Measurements from ENCODE around the gene RPRD2.
"Not testable (repeated sequence)": the region's sequence is repeated elsewhere in the genome, so short reads cannot be mapped to it uniquely, and the experiment has no call there.

RPRD2 gene

GRCh38 chr1:150363426-150364230 lies at the start of gene RPRD2:
Gene RPRD2 (plus strand): TSS chr1:150364147. CDS start chr1:150364715, 568 bp downstream.
- DNase-seq, result peak; percentile 99

DNA sequence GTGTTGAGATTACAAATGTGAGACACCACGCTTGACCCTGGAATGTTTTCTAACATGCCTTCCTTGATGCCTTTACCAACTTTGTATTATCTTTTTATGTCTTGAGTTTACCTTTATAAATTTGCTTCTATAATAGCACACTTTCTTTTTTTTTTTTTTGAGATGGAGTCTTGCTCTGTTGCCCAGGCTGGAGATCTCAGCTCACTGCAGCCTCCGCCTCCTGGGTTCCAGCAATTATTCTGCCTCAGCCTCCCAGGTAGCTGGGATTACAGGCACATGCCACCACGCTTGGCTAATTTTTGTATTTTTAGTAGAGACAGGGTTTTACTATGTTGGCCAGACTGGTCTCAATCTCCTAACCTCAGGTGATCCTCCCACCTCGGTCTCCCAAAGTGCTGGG lies 49.3 kb upstream of the RPRD2 start:
- DNase-seq, result not testable (repeated sequence)

DNA sequence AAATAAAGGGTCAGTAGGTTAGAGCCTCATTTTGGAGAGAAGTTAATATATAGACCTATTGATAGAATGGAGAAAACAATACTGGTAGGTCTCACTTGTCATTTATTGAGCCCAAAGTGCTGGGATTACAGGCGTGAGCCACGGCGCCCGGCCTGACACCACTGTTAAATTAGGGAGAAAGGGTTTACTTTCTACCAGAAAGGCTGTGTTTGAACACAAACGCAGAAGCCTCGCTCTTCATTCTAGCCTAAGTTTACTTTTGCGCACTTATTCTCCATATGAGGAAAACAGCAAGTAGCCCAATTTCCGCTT lies 43.3 kb upstream of the RPRD2 start:
- no peak for DNase-seq

DNA sequence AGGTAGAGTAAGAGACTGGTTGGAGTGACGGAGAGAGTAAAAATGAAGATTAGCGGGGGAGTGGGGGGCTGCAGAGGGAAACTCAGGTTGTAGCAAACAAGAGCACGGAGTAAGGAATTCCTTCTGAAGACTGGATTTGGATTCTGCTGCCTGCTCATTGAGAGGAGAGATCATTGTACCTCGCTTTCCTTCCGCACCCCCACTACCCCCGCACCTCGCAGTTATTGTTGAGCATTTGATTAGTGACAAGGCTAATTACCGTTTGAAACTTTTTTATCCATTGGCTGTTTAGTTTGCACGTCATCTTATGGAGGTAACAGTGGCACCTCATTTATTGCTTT lies 42.2 kb upstream of the RPRD2 start:
- DNase-seq, result peak; percentile 9

GRCh38 chr1:150322310-150322709 lies 41.6 kb upstream of the RPRD2 start:
- DNase-seq, result peak; percentile 11

DNA sequence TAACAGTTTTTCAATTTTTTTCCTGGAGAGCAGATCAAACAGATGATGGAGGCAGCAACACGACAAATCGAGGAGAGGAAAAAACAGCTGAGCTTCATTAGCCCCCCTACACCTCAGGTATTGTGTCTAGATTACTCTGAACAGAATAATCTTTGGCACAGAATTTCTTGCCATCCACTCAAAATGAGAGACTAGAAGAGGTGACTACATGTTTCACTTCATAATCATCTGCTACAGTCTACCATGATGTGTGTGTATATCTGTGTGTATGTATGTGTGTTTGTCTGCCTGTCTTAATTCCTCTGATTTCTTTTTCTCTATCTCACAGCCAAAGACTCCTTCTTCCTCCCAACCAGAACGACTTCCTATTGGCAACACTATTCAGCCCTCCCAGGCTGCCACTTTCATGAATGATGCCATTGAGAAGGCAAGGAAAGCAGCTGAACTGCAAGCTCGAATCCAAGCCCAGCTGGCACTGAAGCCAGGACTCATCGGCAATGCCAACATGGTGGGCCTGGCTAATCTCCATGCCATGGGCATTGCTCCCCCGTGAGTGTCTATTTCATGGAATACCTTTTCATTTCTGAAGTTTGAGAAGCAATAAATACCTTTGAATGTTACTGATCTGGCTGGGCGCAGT lies 31.2 kb upstream of the RPRD2 start:
- DNase-seq, result no peak

DNA sequence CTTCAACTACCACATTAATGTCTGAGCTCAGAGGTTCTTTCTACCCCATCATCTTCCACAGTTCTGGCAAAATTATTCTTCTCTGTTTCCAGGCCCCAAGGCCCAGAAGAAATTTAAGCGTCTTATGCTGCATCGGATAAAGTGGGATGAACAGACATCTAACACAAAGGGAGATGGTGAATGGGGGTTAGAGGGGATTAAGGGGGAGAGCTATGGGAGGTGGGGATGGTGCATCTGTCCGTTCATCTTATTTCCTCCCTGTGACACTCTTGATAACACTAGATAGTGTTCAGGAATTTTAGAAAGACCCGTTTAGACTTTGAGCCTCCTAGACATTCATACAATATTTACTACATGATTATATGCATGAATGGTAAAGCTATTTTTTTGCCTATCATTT lies 17.6 kb upstream of the RPRD2 start:
- no peak for DNase-seq

DNA sequence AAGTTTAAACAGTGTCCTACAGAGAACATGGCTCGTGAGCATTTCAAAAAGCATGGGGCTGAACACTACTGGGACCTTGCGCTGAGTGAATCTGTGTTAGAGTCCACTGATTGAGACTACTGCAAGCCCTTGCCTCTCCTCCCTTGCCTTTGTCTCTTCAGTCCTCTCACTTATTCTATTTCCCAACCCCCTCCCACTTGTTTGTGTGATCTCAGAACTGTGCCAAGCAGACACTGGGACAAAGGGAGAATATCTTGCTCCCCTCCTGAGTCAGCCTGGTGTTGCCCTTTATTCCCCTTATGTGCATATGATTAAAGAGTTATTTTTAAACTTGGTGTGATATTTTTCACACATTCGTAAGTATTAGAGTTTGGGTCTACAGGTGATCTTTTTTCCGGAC lies 11.1 kb upstream of the RPRD2 start:
- no peak for DNase-seq

- DNase-seq, result no peak
Observed at GRCh38 chr1:150362721-150363425, 1.1 kb upstream of the RPRD2 start.

- DNase-seq, result peak; percentile 81
Observed at GRCh38 chr1:150364231-150365003, 470 bp downstream of the RPRD2 start.

DNA sequence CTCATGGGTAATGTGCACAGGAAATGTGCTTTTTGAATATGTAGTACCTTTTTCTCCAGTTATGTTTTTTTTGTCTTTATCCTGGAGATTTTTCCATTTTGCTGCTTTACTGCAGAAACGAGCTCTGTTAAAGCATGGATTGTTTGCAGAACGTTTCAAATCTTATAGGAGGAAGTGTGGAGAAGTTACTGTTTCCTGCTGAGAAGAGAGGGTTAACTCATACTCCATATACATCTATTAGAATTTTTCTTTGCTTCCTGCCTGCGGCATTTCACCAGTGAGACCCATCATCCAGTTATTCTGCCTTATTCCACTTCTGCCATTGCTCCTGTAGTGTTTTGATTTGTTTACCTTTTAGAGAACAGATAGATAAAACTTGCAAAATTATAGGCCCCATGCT lies 2.0 kb downstream of the RPRD2 start:
- no peak for DNase-seq

DNA sequence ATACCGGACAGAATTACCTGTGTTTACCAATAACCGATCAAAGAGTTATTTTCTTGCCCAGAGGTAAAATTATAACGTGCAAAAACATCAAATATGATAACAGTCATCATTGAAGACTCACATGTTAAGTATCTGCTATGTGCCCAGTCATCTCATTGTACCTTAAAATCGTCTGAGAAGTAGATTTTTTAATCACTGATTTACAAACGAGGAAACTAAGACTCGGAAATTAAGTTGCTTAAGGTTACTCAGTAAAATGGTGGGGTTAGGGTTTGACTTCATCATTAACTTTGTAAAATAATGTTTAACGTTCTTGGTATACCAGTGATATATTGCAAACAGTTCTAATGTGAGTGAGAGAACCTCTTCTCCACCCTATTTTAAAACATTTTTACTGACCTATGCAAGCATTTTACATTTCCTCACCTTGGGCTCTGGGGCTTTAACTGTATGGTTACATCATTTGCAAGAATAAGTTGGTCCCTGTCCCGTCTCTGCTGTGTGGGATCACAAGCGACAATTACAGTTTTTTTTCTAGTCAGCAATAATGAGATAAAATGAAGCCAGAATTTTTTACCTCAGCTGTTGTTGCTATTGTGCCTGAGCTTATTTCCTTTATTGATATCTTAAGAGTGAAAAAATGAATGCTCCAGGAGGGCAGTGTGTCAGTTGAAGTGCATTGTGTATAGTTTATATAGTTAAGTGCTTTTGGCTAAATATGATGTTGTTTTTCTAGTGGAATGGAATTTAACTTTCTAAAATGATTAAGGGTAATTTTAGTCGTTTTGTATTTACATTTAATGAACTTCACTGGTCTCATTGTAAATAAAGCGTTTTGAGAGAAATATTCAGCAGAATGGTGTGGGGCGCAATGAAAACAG lies 2.7 kb downstream of the RPRD2 start:
- no peak for DNase-seq

DNA sequence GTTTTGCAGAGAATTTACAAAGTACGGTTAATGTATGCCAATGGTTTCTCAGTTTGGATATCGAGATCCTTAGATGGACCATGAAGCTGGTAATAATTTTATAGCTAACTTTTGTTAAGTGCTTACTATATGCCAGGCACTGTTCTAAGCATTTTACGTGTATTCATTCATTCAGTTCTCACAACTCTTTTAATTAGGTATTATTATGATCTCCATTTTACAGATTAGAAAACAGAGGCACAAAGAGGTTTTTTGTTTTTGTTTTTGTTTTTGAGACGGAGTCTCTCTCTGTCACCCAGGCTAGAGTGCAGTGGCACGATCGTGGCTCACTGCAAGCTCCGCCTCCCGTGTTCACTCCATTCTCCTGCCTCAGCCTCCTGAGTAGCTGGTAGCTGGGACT lies 7.2 kb downstream of the RPRD2 start:
- no peak for DNase-seq

GRCh38 chr1:150372580-150372979 lies 8.6 kb downstream of the RPRD2 start:
- no peak for DNase-seq

- DNase-seq, result no peak
Observed at GRCh38 chr1:150376110-150376509, 12.2 kb downstream of the RPRD2 start.

- no peak for DNase-seq
Observed at GRCh38 chr1:150383631-150384324, 19.8 kb downstream of the RPRD2 start.

DNA sequence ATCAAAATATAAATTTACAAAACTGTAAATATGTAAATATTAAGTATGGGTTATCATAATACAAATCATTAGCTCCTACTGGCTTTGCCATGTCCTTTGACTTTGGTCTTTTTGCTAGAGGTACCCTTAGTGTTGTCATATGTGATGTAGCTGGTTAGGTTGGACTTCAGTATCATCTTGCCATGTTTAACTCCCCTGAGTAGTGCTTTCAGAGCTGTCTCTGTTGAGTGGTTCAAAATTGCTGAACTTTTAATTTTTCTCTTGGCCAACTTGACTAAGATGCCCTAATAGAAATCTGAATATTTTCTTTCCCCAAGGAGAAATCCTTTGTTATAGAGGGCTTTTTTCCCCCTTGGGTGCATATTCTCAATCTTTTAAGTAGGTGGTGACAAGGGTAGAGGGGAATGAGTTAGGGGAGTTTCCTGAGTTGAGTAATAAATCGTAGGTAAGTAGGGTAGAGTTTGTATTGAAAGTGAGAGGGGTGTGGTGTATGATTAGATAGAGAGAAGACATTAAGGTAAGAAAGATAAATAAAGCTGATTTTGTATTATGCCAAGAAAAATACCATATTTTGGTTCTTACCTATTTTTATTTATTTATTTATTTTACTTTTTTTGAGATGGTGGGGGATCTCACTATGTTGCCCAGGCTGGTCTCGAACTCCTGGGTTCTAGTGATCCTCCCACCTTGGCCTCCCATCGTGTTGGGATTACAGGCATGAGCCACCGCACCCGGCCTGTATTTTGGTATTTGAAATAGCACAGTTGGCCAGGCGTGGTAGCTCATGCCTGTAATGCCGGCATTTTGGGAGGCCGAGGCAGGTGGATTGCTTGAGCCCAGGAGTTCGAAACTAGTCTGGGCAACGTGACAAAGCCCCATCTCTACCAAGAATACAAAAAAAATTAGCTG lies 21.8 kb downstream of the RPRD2 start:
- no peak for DNase-seq

DNA sequence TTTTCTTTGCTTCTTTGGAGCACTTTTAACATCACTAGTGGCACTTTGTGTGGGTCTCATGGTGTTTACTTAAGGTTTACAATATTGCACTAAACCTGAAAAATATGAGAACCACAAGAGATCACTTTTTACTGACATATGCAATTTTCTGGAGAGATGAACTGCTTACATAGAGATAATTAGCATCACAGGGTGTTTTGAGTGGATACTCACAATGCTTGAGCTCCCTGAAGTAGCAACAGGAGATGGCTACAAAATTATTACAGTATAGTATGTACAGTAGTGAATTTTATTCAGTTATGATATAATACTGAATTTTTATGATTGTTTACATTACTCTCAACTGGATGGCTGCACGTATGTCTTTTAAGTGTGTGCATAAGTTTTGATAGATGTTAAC lies 22.6 kb downstream of the RPRD2 start:
- DNase-seq, result no peak

GRCh38 chr1:150387200-150387599 lies 23.3 kb downstream of the RPRD2 start:
- no peak for DNase-seq

DNA sequence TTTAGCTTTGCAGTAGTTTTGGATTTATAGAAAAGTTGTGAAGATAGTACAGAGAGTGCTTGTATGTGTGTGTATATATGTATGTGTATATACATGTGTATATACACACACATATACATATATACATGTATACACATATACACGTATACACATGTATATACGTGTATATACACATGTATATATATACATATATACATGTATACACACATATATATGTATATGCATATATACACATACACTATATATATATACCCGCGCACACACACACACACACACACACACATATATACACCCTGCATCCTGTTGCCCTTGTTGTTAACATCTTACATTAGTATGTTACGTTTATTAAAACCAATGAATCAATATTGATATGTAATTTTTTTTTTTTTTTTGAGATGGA lies 24.3 kb downstream of the RPRD2 start:
- DNase-seq, result no peak

GRCh38 chr1:150389650-150390049 lies 25.7 kb downstream of the RPRD2 start:
- no peak for DNase-seq
